K562 (cell line): ENCODE data around the gene FIZ1. TPM values are rescaled to one million over a fixed set of nuclear protein-coding genes. Genes with fewer than 3 reads are reported as not detected.

Experiments used
- ATAC-seq: fragments of 200-7000 bp; cut with Tn5 transposase; 3 replicates; pipeline ENCODE4 v1.9.1; 2020; ENCODE audit warnings: moderate library complexity
- BruUV-seq: library from RNA; stranded (reverse); fragments of 400-500 nt; replicated peaks from 2 replicates; lab custom pipeline; 2021; lab: Mats Ljungman, UMichigan
- CTCF ChIA-PET: fragments of 300-600 bp; formaldehyde crosslinking; extraction: SDS; loops from one replicate; lab custom pipeline; 2021; ENCODE audit warnings: low intra/inter-chr PET ratio; lab: Yijun Ruan, JAX
- POLR2A ChIA-PET: fragments of 300-600, 350-650 bp; sonication (Branson Sonifier 250); formaldehyde crosslinking; extraction: SDS; loops from one replicate; lab custom pipeline; 2021; ENCODE audit warnings: antibody characterized with exemption, inconsistent platforms; lab: Yijun Ruan, JAX
- DNase-seq, 4 experiments: peaks; one replicate each; pipeline versions ENCODE4 v3.0.0 to v3.0.0-alpha.2; 2011 to 2018; ENCODE audit warnings: low spot score in 3 of 4, mixed read lengths in 3 of 4; ENCODE audit errors: extremely low read depth in 1 of 4
- FAIRE-seq: peaks from 2 replicates; lab custom pipeline; 2011; peaks lifted over from hg19 to GRCh38; lab: Jason Lieb, UNC
- H2AFZ ChIP-seq: 2 replicates; pipeline ENCODE4 v1.6.0; 2011; ENCODE audit warnings: low read depth, low read length, control low read depth, inconsistent platforms
- H3K27ac ChIP-seq: fragments of 200-600 bp; 3 replicates; pipeline ENCODE4 v1.8.0; 2011; ENCODE audit warnings: low read depth, mild to moderate bottlenecking, control low read depth, inconsistent platforms, low read length, moderate library complexity, mixed read lengths; ENCODE audit errors: extremely low read depth
- H3K27me3 ChIP-seq, 2 experiments: fragments of 300-600 bp in 1 of 2; 2 replicates in 1 of 2; 3 replicates in 1 of 2; pipeline versions ENCODE4 v1.6.0 to v1.8.0; 2011; ENCODE audit warnings: inconsistent platforms in 2 of 2, low read length in 2 of 2, mild to moderate bottlenecking in 1 of 2, mixed read lengths in 1 of 2, moderate library complexity in 1 of 2; ENCODE audit not compliant: control insufficient read depth in 2 of 2, insufficient read depth in 2 of 2
- H3K36me3 ChIP-seq: fragments of 300-600 bp; 3 replicates; pipeline ENCODE4 v1.8.0; 2011; ENCODE audit warnings: mild to moderate bottlenecking, low read length, inconsistent platforms; ENCODE audit not compliant: control insufficient read depth, insufficient read depth
- H3K4me1 ChIP-seq, 2 experiments: fragments of 200-600 bp in 1 of 2; replicated peaks in 1 of 2; 2 replicates in 1 of 2; 3 replicates in 1 of 2; pipeline versions ENCODE4 v1.5.1 to v1.8.0; 2011; ENCODE audit warnings: inconsistent platforms in 2 of 2, low read length in 2 of 2, mild to moderate bottlenecking in 1 of 2, mixed read lengths in 1 of 2, moderate library complexity in 1 of 2; ENCODE audit not compliant: control insufficient read depth in 2 of 2, insufficient read depth in 2 of 2
- H3K4me2 ChIP-seq: 2 replicates; pipeline ENCODE4 v1.6.1; 2011; ENCODE audit warnings: low read length, control low read depth, inconsistent platforms, mixed read lengths; ENCODE audit not compliant: insufficient read depth
- H3K4me3 ChIP-seq: fragments of 200-600 bp; sonication (generic), shearing (Covaris generic); 2 replicates; pipeline ENCODE4 v1.5.1; 2016; ENCODE audit warnings: control low read depth, inconsistent platforms
- H3K79me2 ChIP-seq: fragments of 200-600 bp; 3 replicates; pipeline ENCODE4 v1.8.0; 2011; ENCODE audit warnings: low read length, inconsistent platforms; ENCODE audit not compliant: control insufficient read depth, insufficient read depth
- H3K9ac ChIP-seq, 2 experiments: 2 replicates each; pipeline versions ENCODE4 v1.6.0 to v1.6.1; 2011; ENCODE audit warnings: low read depth in 2 of 2, low read length in 2 of 2, control low read depth in 1 of 2, inconsistent platforms in 1 of 2, mild to moderate bottlenecking in 1 of 2, mixed read lengths in 1 of 2; ENCODE audit not compliant: insufficient read depth in 1 of 2
- H3K9me1 ChIP-seq: one replicate; pipeline ENCODE4 v1.6.0; 2011; ENCODE audit warnings: inconsistent platforms, mild to moderate bottlenecking, low read length, moderate library complexity; ENCODE audit not compliant: control insufficient read depth, insufficient read depth
- H3K9me3 ChIP-seq: replicated peaks from 2 replicates; pipeline ENCODE4 v1.5.1; 2011; ENCODE audit warnings: low read depth, low read length, inconsistent platforms; ENCODE audit not compliant: control insufficient read depth, insufficient read depth
- H4K20me1 ChIP-seq: replicated peaks from 2 replicates; pipeline ENCODE4 v1.6.1; 2011; ENCODE audit warnings: low read length, inconsistent platforms, mixed read lengths; ENCODE audit not compliant: control insufficient read depth, insufficient read depth
- ATF1 ChIP-seq, 2 experiments: fragments of 450-650 bp in 1 of 2; IDR thresholded peaks; 2 replicates each; pipeline ENCODE4 v1.6.1; 2016; ENCODE audit warnings: missing compliant biosample characterization in 1 of 2, missing genetic modification characterization in 1 of 2
- FOXP1 ChIP-seq: sonication (generic); formaldehyde crosslinking; IDR thresholded peaks from 2 replicates; pipeline ENCODE4 v1.8.0; 2022; ENCODE audit warnings: mild to moderate bottlenecking, missing genetic modification reagents
- LARP7 ChIP-seq: fragments of 450-650 bp; IDR thresholded peaks from 2 replicates; pipeline ENCODE4 v1.6.1; 2016
- RUNX1 ChIP-seq: sonication (generic); IDR thresholded peaks from 2 replicates; pipeline ENCODE4 v1.6.1; 2016; ENCODE audit warnings: antibody characterized with exemption, low read depth
- WGBS: fragments of 100-300 bp; shearing (Covaris generic); methylation state at CpG from one replicate; pipeline ENCODE4 v1.1.6; 2016; ENCODE audit warnings: low coverage, mixed read lengths; ENCODE audit not compliant: insufficient coverage; ENCODE audit errors: missing lambda C conversion rate; 5-methylcytosine and 5-hydroxymethylcytosine counted together
- in situ Hi-C: fragments of 300-500 bp; cut with MboI; formaldehyde crosslinking; loops from 4 replicates; pipeline ENCODE4 v1.15.0; 2018; ENCODE audit warnings: inconsistent platforms, mixed read lengths
- intact Hi-C: fragments of 100-400 bp; cut with micrococcal nuclease; formaldehyde crosslinking; loops from 2 replicates; pipeline ENCODE4 v1.14.2; 2022
- polyA plus RNA-seq, 8 experiments: library from polyadenylated mRNA; depleted of rRNA in 4 of 8; stranded (reverse) in 5 of 8; unstranded in 3 of 8; fragments of >200 nt; fragmentation: Nextera tagmentation in 2 of 8; fragmentation: Illumina TruSeq in 1 of 8; extraction: Ambion mirVana in 2 of 8; extraction: Trizol in 1 of 8; gene quantifications; 2 replicates each; pipeline versions ENCODE4 v1.2.1 to v1.2.3, GENCODE V29; 2011 to 2014; ENCODE audit warnings: inconsistent platforms in 1 of 8, missing spikeins in 1 of 8
- total RNA-seq, 7 experiments: library from RNA; depleted of rRNA in 6 of 7; stranded (reverse); fragments of >200 nt in 6 of 7; fragmentation: Illumina TruSeq in 2 of 7; extraction: Trizol in 2 of 7; gene quantifications; 2 replicates each; pipeline versions ENCODE4 v1.2.1 to v1.2.3, GENCODE V29; 2011 to 2021; ENCODE audit warnings: low replicate concordance in 1 of 7
- TF ChIP-seq, protein P1 (sequence below): sonication (generic); IDR thresholded peaks from 2 replicates; pipeline ENCODE4 v1.6.1; 2016
- TF ChIP-seq, protein P2 (sequence below), 2 experiments: fragments of 450-650 bp; conservative IDR thresholded peaks; 2 replicates each; pipeline ENCODE4 v1.6.1; 2017; ENCODE audit warnings: mild to moderate bottlenecking in 2 of 2, moderate library complexity in 2 of 2
- TF ChIP-seq, protein P3 (sequence below): fragments of 250-450 bp; sonication (Bioruptor Pico); IDR thresholded peaks from 2 replicates; pipeline ENCODE4 v1.8.0; 2022; ENCODE audit warnings: inconsistent platforms, mild to moderate bottlenecking, moderate library complexity, borderline replicate concordance
- TF ChIP-seq, protein P4 (sequence below): fragments of 250-450 bp; sonication (Bioruptor Pico); IDR thresholded peaks from 2 replicates; pipeline ENCODE4 v1.5.0; 2020; ENCODE audit warnings: mild to moderate bottlenecking
- TF ChIP-seq, protein P5 (sequence below): sonication (generic); formaldehyde crosslinking; IDR thresholded peaks from 2 replicates; pipeline ENCODE4 v1.8.0; 2022; ENCODE audit warnings: mild to moderate bottlenecking, missing genetic modification reagents
- TF ChIP-seq, protein P6 (sequence below): fragments of 450-650 bp; formaldehyde crosslinking; IDR thresholded peaks from 2 replicates; pipeline ENCODE4 v1.4.0; 2020; ENCODE audit warnings: mild to moderate bottlenecking, moderate library complexity

The FIZ1 gene
- total and polyA plus RNA-seq, 9 of the 15 experiments (the other 6 are each of a cell fraction or from before 2014, with no cell fraction given), result 0.79 to 17.5 (median 5.5) TPM

DNA sequence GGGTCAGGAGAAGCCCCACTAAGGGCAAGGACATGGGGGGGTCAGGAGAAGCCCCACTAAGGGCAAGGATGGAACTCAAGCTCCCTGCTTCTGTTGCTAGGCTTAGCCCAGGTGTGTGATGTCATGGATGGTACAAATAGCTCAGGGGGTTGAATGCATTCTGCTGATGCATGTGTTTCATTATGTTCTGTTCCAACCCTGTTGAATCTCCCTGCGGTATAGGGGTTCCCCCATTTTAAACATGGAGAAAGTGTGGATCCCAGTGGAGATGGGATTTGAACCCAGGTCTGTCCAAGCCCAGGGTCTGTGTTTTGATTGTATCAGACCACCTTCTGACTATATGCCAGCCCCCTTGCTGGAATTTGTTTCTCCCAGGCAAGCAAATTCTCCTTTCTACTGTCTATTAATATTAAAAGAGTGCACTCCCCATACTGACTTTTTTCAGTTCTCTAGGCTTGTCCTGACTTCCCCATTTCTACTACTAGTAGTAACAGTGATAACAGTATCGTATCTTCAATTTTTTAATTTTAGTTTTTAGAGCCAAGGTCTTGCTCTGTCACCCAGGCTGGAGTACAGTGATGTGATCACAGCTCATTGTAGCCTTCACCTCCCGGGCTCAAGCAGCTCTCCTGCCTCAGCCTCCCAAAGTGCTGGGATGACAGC lies 12.8 kb upstream of the FIZ1 start:
- in situ Hi-C loops (no loop called here), intact Hi-C loops (no loop called here)
- Histone ChIP-seq H3K9me3 (no peaks in the 10 kb centered on the region), H3K79me2 (peaks cover 8% of the 10 kb centered on the region), H3K27me3 (no peaks in the 10 kb centered on the region), H3K36me3 (peaks cover 30% of the 10 kb centered on the region; the same call in 2 of the 3 replicates), H2AFZ (no peak overlapping the region), H4K20me1 (no peaks in the 10 kb centered on the region), H3K4me2 (no peak overlapping the region), H3K9ac (no peak overlapping the region), H3K27ac (no peak overlapping the region), H3K4me3 (no peak overlapping the region), H3K9me1 (no peaks in the 10 kb centered on the region), H3K4me1 (peaks cover 0 to 5% of the 10 kb centered on the region in 2 experiments; a peak in 2 of 5 replicates)
- 75% methylated on average over 3 of the region's 3 CpGs for WGBS
- ChIA-PET CTCF (no interaction called here), POLR2A (interaction anchor here (1.1 kb wide), 1 partner anchor 12 kb away, joined by 3 read pairs; the partner anchor contains the start of gene ZNF784)
- BruUV-seq, result no TSS peak
- DNase-seq (no peak), FAIRE-seq (no peak), ATAC-seq (no peak)
- TF ChIP-seq, protein P1, sequence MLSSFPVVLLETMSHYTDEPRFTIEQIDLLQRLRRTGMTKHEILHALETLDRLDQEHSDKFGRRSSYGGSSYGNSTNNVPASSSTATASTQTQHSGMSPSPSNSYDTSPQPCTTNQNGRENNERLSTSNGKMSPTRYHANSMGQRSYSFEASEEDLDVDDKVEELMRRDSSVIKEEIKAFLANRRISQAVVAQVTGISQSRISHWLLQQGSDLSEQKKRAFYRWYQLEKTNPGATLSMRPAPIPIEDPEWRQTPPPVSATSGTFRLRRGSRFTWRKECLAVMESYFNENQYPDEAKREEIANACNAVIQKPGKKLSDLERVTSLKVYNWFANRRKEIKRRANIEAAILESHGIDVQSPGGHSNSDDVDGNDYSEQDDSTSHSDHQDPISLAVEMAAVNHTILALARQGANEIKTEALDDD, result no peak
- TF ChIP-seq, protein P2, sequence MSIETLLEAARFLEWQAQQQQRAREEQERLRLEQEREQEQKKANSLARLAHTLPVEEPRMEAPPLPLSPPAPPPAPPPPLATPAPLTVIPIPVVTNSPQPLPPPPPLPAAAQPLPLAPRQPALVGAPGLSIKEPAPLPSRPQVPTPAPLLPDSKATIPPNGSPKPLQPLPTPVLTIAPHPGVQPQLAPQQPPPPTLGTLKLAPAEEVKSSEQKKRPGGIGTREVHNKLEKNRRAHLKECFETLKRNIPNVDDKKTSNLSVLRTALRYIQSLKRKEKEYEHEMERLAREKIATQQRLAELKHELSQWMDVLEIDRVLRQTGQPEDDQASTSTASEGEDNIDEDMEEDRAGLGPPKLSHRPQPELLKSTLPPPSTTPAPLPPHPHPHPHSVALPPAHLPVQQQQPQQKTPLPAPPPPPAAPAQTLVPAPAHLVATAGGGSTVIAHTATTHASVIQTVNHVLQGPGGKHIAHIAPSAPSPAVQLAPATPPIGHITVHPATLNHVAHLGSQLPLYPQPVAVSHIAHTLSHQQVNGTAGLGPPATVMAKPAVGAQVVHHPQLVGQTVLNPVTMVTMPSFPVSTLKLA (conservative IDR thresholded peaks at IDR 0.05), result no peak
- TF ChIP-seq, protein P3, sequence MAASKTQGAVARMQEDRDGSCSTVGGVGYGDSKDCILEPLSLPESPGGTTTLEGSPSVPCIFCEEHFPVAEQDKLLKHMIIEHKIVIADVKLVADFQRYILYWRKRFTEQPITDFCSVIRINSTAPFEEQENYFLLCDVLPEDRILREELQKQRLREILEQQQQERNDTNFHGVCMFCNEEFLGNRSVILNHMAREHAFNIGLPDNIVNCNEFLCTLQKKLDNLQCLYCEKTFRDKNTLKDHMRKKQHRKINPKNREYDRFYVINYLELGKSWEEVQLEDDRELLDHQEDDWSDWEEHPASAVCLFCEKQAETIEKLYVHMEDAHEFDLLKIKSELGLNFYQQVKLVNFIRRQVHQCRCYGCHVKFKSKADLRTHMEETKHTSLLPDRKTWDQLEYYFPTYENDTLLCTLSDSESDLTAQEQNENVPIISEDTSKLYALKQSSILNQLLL (CRISPR knock-in tag), result no peak
- TF ChIP-seq RUNX1 (no peak), FOXP1 (CRISPR knock-in tag) (no peak), LARP7 (no peak), ATF1 (CRISPR knock-in tag; IDR thresholded peaks at IDR 0.05) (no peak), ATF1 (tag; IDR thresholded peaks at IDR 0.05) (no peak)
- TF ChIP-seq, protein P4, sequence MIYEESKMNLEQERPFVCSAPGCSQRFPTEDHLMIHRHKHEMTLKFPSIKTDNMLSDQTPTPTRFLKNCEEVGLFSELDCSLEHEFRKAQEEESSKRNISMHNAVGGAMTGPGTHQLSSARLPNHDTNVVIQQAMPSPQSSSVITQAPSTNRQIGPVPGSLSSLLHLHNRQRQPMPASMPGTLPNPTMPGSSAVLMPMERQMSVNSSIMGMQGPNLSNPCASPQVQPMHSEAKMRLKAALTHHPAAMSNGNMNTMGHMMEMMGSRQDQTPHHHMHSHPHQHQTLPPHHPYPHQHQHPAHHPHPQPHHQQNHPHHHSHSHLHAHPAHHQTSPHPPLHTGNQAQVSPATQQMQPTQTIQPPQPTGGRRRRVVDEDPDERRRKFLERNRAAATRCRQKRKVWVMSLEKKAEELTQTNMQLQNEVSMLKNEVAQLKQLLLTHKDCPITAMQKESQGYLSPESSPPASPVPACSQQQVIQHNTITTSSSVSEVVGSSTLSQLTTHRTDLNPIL, result no peak
- TF ChIP-seq, protein P5, sequence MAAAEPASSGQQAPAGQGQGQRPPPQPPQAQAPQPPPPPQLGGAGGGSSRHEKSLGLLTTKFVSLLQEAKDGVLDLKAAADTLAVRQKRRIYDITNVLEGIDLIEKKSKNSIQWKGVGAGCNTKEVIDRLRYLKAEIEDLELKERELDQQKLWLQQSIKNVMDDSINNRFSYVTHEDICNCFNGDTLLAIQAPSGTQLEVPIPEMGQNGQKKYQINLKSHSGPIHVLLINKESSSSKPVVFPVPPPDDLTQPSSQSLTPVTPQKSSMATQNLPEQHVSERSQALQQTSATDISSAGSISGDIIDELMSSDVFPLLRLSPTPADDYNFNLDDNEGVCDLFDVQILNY (CRISPR knock-in tag), result no peak
- TF ChIP-seq, protein P6, sequence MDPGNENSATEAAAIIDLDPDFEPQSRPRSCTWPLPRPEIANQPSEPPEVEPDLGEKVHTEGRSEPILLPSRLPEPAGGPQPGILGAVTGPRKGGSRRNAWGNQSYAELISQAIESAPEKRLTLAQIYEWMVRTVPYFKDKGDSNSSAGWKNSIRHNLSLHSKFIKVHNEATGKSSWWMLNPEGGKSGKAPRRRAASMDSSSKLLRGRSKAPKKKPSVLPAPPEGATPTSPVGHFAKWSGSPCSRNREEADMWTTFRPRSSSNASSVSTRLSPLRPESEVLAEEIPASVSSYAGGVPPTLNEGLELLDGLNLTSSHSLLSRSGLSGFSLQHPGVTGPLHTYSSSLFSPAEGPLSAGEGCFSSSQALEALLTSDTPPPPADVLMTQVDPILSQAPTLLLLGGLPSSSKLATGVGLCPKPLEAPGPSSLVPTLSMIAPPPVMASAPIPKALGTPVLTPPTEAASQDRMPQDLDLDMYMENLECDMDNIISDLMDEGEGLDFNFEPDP (CRISPR knock-in tag), result no peak
